ENCODE results near the gene ZBTB21.

DNA sequence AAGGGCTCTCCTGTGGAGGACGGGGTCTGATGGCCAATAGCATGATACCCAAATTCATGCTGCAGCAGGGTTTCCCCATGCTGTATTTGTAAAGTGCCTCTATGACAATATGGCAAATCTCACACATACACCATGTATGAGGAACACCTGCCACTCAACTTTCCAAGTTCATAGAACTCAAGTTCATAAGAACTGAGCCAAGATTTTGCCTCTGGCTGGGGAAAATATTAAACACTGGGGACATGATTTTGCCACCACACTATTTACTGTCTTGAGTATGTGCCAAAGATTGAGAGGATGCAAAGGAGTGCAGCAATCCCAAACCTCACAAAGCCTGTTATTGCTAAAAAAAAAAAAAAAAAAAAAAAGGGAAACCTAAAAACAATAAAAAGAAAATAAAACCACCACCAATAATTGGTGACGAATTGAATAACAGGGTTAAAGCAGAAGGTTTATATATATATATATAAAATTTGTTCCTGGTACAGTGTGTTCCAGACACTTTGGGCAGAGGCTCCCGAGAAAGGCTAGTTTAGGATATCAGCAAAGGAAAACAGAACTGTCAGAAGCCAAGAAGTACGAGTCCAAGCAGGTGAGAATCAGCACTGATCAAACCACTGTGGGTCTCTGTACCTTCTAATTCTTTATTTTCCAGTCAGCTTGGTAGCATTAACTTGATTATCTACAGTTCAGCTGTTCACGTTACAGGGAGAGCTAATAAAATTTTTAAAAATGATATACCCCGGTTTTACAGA is 24.3 kb downstream of the ZBTB21 start:
- TF ChIP-seq, protein P1, sequence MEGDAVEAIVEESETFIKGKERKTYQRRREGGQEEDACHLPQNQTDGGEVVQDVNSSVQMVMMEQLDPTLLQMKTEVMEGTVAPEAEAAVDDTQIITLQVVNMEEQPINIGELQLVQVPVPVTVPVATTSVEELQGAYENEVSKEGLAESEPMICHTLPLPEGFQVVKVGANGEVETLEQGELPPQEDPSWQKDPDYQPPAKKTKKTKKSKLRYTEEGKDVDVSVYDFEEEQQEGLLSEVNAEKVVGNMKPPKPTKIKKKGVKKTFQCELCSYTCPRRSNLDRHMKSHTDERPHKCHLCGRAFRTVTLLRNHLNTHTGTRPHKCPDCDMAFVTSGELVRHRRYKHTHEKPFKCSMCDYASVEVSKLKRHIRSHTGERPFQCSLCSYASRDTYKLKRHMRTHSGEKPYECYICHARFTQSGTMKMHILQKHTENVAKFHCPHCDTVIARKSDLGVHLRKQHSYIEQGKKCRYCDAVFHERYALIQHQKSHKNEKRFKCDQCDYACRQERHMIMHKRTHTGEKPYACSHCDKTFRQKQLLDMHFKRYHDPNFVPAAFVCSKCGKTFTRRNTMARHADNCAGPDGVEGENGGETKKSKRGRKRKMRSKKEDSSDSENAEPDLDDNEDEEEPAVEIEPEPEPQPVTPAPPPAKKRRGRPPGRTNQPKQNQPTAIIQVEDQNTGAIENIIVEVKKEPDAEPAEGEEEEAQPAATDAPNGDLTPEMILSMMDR (conservative IDR thresholded peaks at IDR 0.05; ENCODE audit: low read depth, low read length): no peak
- TF ChIP-seq BHLHE40 (IDR thresholded peaks at IDR 0.05; ENCODE audit: low read depth, low read length): no peak
- TF ChIP-seq CEBPB (IDR thresholded peaks at IDR 0.05; ENCODE audit: low read depth, low read length): no peak
- no peak for TF ChIP-seq POLR2A (IDR thresholded peaks at IDR 0.05; ENCODE audit: low read depth, low read length)
- TF ChIP-seq, protein P2, sequence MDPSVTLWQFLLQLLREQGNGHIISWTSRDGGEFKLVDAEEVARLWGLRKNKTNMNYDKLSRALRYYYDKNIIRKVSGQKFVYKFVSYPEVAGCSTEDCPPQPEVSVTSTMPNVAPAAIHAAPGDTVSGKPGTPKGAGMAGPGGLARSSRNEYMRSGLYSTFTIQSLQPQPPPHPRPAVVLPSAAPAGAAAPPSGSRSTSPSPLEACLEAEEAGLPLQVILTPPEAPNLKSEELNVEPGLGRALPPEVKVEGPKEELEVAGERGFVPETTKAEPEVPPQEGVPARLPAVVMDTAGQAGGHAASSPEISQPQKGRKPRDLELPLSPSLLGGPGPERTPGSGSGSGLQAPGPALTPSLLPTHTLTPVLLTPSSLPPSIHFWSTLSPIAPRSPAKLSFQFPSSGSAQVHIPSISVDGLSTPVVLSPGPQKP (IDR thresholded peaks at IDR 0.05; ENCODE audit: borderline replicate concordance, low read depth, low read length): no peak
- no peak for TF ChIP-seq MXI1 (IDR thresholded peaks at IDR 0.05; ENCODE audit: borderline replicate concordance, low read depth, low read length)
- no peak for TF ChIP-seq RFX5 (IDR thresholded peaks at IDR 0.05; ENCODE audit: low read depth, low read length)
- TF ChIP-seq RCOR1 (IDR thresholded peaks at IDR 0.05; ENCODE audit: insufficient replicate concordance, low read length): no peak
- no peak for TF ChIP-seq SMC3 (IDR thresholded peaks at IDR 0.05; ENCODE audit: low read depth, low read length)
